Activated naive CD4-positive, alpha-beta T cell treated with anti-CD3 and anti-CD28 coated beads, Interleukin-2, amount 50 U/mL, for 72 hours (primary cell): Measurements from ENCODE around the gene TBC1D22A. TPM values are rescaled to one million over a fixed set of nuclear protein-coding genes. Genes with fewer than 3 reads are reported as not detected.

Experiments used
- ATAC-seq, 2 donors: fragments of 150-1000 bp; cut with Tn5 transposase; 2 replicates each; pipeline ENCODE4 v1.10.0; 2021; ENCODE audit warnings: mild to moderate bottlenecking in 2 of 2, moderate library complexity in 2 of 2
- DNase-seq, 2 donors: peaks; one replicate each; pipeline ENCODE4 v3.0.0; 2021 to 2022; ENCODE audit warnings: low spot score in 2 of 2
- H3K27ac Mint-ChIP-seq, 2 donors: one replicate each; pipeline ENCODE4 v1.8.0; 2022; ENCODE audit warnings: mild to moderate bottlenecking in 2 of 2, mixed read lengths in 2 of 2
- H3K36me3 Mint-ChIP-seq, 2 donors: one replicate each; pipeline ENCODE4 v1.8.0; 2022; ENCODE audit warnings: mixed read lengths in 2 of 2
- H3K9me3 Mint-ChIP-seq, 2 donors: one replicate each; pipeline ENCODE4 v1.8.0; 2022; ENCODE audit warnings: mixed read lengths in 2 of 2
- total RNA-seq, 2 donors: library from RNA; stranded (reverse); gene quantifications; one replicate each; pipeline ENCODE4 v1.2.3, GENCODE V29; 2022

Gene TBC1D22A
- total RNA-seq, 2 donors from 2014 or later, result 17.8 to 50.8 TPM

- Mint-ChIP-seq H3K9me3 (no peaks in the 10 kb centered on the region), H3K27ac (peak overlapping the region in 1 of 2 donors; percentile 29), H3K36me3 (no peaks in the 10 kb centered on the region)
- no peak for DNase-seq
- ATAC-seq, result no peak
Measured at GRCh38 chr22:47200273-47201051, 438.0 kb downstream of the TBC1D22A start.

- Mint-ChIP-seq H3K9me3 (no peaks in the 10 kb centered on the region), H3K27ac (no peak overlapping the region), H3K36me3 (no peaks in the 10 kb centered on the region)
- no peak for DNase-seq
- ATAC-seq, result no peak
Measured at GRCh38 chr22:47201186-47201995, 438.9 kb downstream of the TBC1D22A start.

GRCh38 chr22:47201996-47202818 is 439.8 kb downstream of the TBC1D22A start:
- ATAC-seq, result no peak
- H3K27ac Mint-ChIP-seq, result no peak overlapping the region
- H3K36me3 Mint-ChIP-seq, result no peaks in the 10 kb centered on the region

GRCh38 chr22:47202819-47203553 is 440.5 kb downstream of the TBC1D22A start:
- Mint-ChIP-seq H3K27ac (no peak overlapping the region), H3K36me3 (no peaks in the 10 kb centered on the region), H3K9me3 (no peaks in the 10 kb centered on the region)
- no peak for ATAC-seq
- DNase-seq, result no peak

More at GRCh38 chr22:47201996-47202818, 439.8 kb downstream of the TBC1D22A start:
- DNase-seq, result no peak
- no peaks in the 10 kb centered on the region for H3K9me3 Mint-ChIP-seq

GRCh38 chr22:47203554-47203991 is 441.1 kb downstream of the TBC1D22A start:
- Mint-ChIP-seq H3K36me3 (no peaks in the 10 kb centered on the region), H3K27ac (no peak overlapping the region), H3K9me3 (no peaks in the 10 kb centered on the region)
- DNase-seq (no peak), ATAC-seq (no peak)

- no peaks in the 10 kb centered on the region for H3K36me3 Mint-ChIP-seq
- H3K9me3 Mint-ChIP-seq, result no peaks in the 10 kb centered on the region
- ATAC-seq (no peak), DNase-seq (no peak)
- H3K27ac Mint-ChIP-seq, result peak overlapping the region in 1 of 2 donors; percentile 1
Measured at GRCh38 chr22:47204002-47204979, 441.8 kb downstream of the TBC1D22A start.

- no peaks in the 10 kb centered on the region for H3K9me3 Mint-ChIP-seq
- H3K27ac Mint-ChIP-seq, result no peak overlapping the region
- ATAC-seq (no peak), DNase-seq (peak in 1 of 2 donors; percentile 48)
- no peaks in the 10 kb centered on the region for H3K36me3 Mint-ChIP-seq
Measured at GRCh38 chr22:47205081-47205491, 442.6 kb downstream of the TBC1D22A start.

GRCh38 chr22:47205554-47205953 is 443.1 kb downstream of the TBC1D22A start:
- Mint-ChIP-seq H3K36me3 (no peaks in the 10 kb centered on the region), H3K9me3 (no peaks in the 10 kb centered on the region), H3K27ac (no peak overlapping the region)
- no peak for DNase-seq
- no peak for ATAC-seq

- Mint-ChIP-seq H3K36me3 (no peaks in the 10 kb centered on the region), H3K9me3 (no peaks in the 10 kb centered on the region), H3K27ac (no peak overlapping the region)
- no peak for ATAC-seq
- no peak for DNase-seq
Measured at GRCh38 chr22:47206164-47206563, 443.7 kb downstream of the TBC1D22A start.

- H3K27ac Mint-ChIP-seq, result no peak overlapping the region
- no peaks in the 10 kb centered on the region for H3K36me3 Mint-ChIP-seq
Measured at GRCh38 chr22:47206666-47207218, 444.3 kb downstream of the TBC1D22A start.

GRCh38 chr22:47207387-47207786 is 444.9 kb downstream of the TBC1D22A start:
- ATAC-seq (no peak), DNase-seq (no peak)
- Mint-ChIP-seq H3K27ac (no peak overlapping the region), H3K36me3 (no peaks in the 10 kb centered on the region), H3K9me3 (no peaks in the 10 kb centered on the region)

More at GRCh38 chr22:47206666-47207218, 444.3 kb downstream of the TBC1D22A start:
- no peaks in the 10 kb centered on the region for H3K9me3 Mint-ChIP-seq
- ATAC-seq (no peak), DNase-seq (no peak)

GRCh38 chr22:47207846-47208554 is 445.6 kb downstream of the TBC1D22A start:
- H3K36me3 Mint-ChIP-seq, result no peaks in the 10 kb centered on the region
- DNase-seq (no peak), ATAC-seq (no peak)
- peaks cover 0 to 4% of the 10 kb centered on the region in 2 donors for H3K9me3 Mint-ChIP-seq
- H3K27ac Mint-ChIP-seq, result no peak overlapping the region

GRCh38 chr22:47208630-47209029 is 446.2 kb downstream of the TBC1D22A start:
- ATAC-seq, result no peak
- Mint-ChIP-seq H3K27ac (no peak overlapping the region), H3K9me3 (peaks cover 0 to 5% of the 10 kb centered on the region in 2 donors), H3K36me3 (no peaks in the 10 kb centered on the region)
- DNase-seq, result no peak

GRCh38 chr22:47209040-47209514 is 446.6 kb downstream of the TBC1D22A start:
- Mint-ChIP-seq H3K9me3 (peaks cover 0 to 5% of the 10 kb centered on the region in 2 donors), H3K36me3 (no peaks in the 10 kb centered on the region), H3K27ac (no peak overlapping the region)
- no peak for ATAC-seq
- no peak for DNase-seq
